HepG2 (cell line): ENCODE measurements around the gene TAAR9. TPM values are rescaled to one million over a fixed set of nuclear protein-coding genes. Genes with fewer than 3 reads are reported as not detected.

Experiments used
- ARNT2 ChIP-seq: sonication (generic); formaldehyde crosslinking; IDR thresholded peaks from 2 replicates; pipeline ENCODE4 v1.8.0; 2022; ENCODE audit warnings: mild to moderate bottlenecking, low read depth, missing genetic modification reagents, moderate library complexity
- ELF4 ChIP-seq: sonication (generic); formaldehyde crosslinking; IDR thresholded peaks from 2 replicates; pipeline ENCODE4 v1.5.0; 2020; ENCODE audit warnings: missing genetic modification reagents, mild to moderate bottlenecking, moderate library complexity, borderline replicate concordance
- MEIS2 ChIP-seq: sonication (generic); formaldehyde crosslinking; IDR thresholded peaks from 2 replicates; pipeline ENCODE4 v1.9.0; 2021; ENCODE audit warnings: mild to moderate bottlenecking, missing genetic modification reagents
- MXI1 ChIP-seq: IDR thresholded peaks from 3 replicates; pipeline ENCODE4 v1.6.1; 2012; ENCODE audit warnings: low read depth, low read length, inconsistent platforms, borderline replicate concordance
- PAX8 ChIP-seq: sonication (generic); formaldehyde crosslinking; IDR thresholded peaks from 2 replicates; pipeline ENCODE4 v1.8.0; 2022; ENCODE audit warnings: mild to moderate bottlenecking, missing genetic modification reagents, borderline replicate concordance
- PHF8 ChIP-seq: sonication (generic); formaldehyde crosslinking; IDR thresholded peaks from 2 replicates; pipeline ENCODE4 v1.5.0; 2020; ENCODE audit warnings: missing genetic modification reagents
- SP4 ChIP-seq: sonication (generic); formaldehyde crosslinking; IDR thresholded peaks from 2 replicates; pipeline ENCODE4 v1.8.1; 2023; ENCODE audit warnings: mild to moderate bottlenecking, missing genetic modification reagents
- TARDBP ChIP-seq: sonication (generic); formaldehyde crosslinking; IDR thresholded peaks from 2 replicates; pipeline ENCODE4 v1.8.0; 2022; ENCODE audit warnings: mild to moderate bottlenecking, missing genetic modification reagents
- ZBTB8A ChIP-seq: sonication (generic); formaldehyde crosslinking; IDR thresholded peaks from 2 replicates; pipeline ENCODE4 v1.4.0; 2020; ENCODE audit warnings: mild to moderate bottlenecking, low read depth, missing genetic modification reagents, borderline replicate concordance
- ZNF430 ChIP-seq: sonication (generic); formaldehyde crosslinking; IDR thresholded peaks from 2 replicates; pipeline ENCODE4 v1.9.0; 2021; ENCODE audit warnings: mild to moderate bottlenecking, missing genetic modification reagents
- ZNF432 ChIP-seq: sonication (generic); formaldehyde crosslinking; IDR thresholded peaks from 2 replicates; pipeline ENCODE4 v1.5.0; 2020; ENCODE audit warnings: missing genetic modification reagents, mild to moderate bottlenecking, borderline replicate concordance
- ZNF660 ChIP-seq: sonication (generic); formaldehyde crosslinking; IDR thresholded peaks from 2 replicates; pipeline ENCODE4 v1.5.1; 2020; ENCODE audit warnings: mild to moderate bottlenecking, low read depth, missing genetic modification reagents, borderline replicate concordance
- ZNF83 ChIP-seq: sonication (generic); formaldehyde crosslinking; IDR thresholded peaks from 2 replicates; pipeline ENCODE4 v1.4.0; 2020; ENCODE audit warnings: missing genetic modification reagents, mild to moderate bottlenecking, borderline replicate concordance
- polyA plus RNA-seq, 8 experiments: library from polyadenylated mRNA; depleted of rRNA in 3 of 8; stranded (reverse) in 7 of 8; unstranded in 1 of 8; fragments of >200 nt; fragmentation: Illumina TruSeq in 4 of 8; extraction: Trizol in 4 of 8; gene quantifications; 2 replicates each; pipeline versions ENCODE4 v1.2.1 to v1.2.3, GENCODE V29; 2011 to 2016; ENCODE audit warnings: low read depth in 4 of 8, missing spikeins in 1 of 8, mixed read lengths in 1 of 8; ENCODE audit not compliant: insufficient read depth in 1 of 8
- total RNA-seq, 5 experiments: library from RNA; depleted of rRNA; stranded (reverse); fragments of >200 nt; fragmentation: Illumina TruSeq; extraction: Trizol; gene quantifications; 2 replicates each; pipeline ENCODE4 v1.2.3, GENCODE V29; 2016; ENCODE audit warnings: low read depth in 1 of 5
- TF ChIP-seq, protein P1 (sequence below): sonication (generic); formaldehyde crosslinking; IDR thresholded peaks from one replicate; pipeline ENCODE4 v1.5.1; 2020; ENCODE audit warnings: mild to moderate bottlenecking, missing genetic modification reagents; ENCODE audit errors: not compliant biosample characterization
- TF ChIP-seq, protein P2 (sequence below): sonication (generic); formaldehyde crosslinking; conservative IDR thresholded peaks from 2 replicates; pipeline ENCODE4 v1.8.0; 2022; ENCODE audit warnings: low read depth, missing genetic modification reagents
- TF ChIP-seq, protein P3 (sequence below): IDR thresholded peaks from 2 replicates; pipeline ENCODE4 v1.6.1; 2016; ENCODE audit warnings: missing compliant biosample characterization, missing genetic modification reagents, borderline replicate concordance

The TAAR9 gene
- total and polyA plus RNA-seq, 2 of the 13 experiments (the other 11 are each of a cell fraction or from before 2014, with no cell fraction given) = 0.07 TPM; not detected in 1

DNA sequence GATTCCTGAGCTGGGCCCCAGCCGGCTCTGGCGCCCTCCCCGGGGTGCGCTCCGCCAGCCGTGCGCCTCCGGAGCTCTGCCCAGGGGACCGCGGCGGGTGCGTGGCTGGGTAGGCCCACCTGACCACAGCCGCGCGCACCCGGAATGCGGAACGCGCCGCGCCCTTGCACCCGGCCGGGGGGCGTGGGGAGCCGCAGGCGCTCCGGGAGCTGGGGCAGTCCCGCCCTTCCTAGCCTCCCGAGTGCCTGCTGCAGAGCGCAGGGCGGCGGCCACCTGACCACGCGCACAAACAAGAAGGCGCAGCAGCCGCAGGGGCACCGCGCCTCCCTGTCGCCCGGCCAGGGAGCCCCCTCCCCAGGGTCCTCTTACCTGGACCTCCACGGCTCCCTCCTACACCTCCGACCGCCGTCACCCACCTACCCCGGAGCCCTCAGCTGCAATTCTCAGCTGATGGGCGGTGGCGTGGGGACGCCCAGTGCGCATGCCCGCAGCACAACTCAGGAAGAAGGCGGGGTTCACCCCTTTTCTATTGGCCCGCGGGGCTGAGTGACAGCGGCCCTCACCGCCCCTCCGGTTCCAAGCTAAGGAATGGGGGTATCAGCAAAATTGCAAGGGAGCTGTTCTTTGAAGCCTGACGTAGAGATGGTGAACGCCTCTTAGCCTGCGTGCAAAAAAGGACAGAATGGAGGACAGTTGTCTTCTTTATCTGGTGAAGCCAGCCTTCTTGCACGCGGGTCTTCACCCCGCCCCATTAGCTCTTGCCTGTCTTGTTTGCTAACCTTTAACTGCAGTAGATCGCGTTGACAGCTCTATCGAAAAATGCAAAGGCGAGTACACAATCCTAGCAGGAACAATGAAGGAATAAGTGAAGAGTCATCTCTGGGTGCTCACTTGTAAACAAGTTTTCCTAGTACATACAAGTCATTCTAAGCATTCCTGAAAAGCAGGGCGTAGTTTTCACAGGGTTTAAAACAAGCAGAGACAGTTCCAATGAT, 25.1 kb upstream of the TAAR9 start, which contains the start of gene STX7 (continued):
- TF ChIP-seq, protein P1, sequence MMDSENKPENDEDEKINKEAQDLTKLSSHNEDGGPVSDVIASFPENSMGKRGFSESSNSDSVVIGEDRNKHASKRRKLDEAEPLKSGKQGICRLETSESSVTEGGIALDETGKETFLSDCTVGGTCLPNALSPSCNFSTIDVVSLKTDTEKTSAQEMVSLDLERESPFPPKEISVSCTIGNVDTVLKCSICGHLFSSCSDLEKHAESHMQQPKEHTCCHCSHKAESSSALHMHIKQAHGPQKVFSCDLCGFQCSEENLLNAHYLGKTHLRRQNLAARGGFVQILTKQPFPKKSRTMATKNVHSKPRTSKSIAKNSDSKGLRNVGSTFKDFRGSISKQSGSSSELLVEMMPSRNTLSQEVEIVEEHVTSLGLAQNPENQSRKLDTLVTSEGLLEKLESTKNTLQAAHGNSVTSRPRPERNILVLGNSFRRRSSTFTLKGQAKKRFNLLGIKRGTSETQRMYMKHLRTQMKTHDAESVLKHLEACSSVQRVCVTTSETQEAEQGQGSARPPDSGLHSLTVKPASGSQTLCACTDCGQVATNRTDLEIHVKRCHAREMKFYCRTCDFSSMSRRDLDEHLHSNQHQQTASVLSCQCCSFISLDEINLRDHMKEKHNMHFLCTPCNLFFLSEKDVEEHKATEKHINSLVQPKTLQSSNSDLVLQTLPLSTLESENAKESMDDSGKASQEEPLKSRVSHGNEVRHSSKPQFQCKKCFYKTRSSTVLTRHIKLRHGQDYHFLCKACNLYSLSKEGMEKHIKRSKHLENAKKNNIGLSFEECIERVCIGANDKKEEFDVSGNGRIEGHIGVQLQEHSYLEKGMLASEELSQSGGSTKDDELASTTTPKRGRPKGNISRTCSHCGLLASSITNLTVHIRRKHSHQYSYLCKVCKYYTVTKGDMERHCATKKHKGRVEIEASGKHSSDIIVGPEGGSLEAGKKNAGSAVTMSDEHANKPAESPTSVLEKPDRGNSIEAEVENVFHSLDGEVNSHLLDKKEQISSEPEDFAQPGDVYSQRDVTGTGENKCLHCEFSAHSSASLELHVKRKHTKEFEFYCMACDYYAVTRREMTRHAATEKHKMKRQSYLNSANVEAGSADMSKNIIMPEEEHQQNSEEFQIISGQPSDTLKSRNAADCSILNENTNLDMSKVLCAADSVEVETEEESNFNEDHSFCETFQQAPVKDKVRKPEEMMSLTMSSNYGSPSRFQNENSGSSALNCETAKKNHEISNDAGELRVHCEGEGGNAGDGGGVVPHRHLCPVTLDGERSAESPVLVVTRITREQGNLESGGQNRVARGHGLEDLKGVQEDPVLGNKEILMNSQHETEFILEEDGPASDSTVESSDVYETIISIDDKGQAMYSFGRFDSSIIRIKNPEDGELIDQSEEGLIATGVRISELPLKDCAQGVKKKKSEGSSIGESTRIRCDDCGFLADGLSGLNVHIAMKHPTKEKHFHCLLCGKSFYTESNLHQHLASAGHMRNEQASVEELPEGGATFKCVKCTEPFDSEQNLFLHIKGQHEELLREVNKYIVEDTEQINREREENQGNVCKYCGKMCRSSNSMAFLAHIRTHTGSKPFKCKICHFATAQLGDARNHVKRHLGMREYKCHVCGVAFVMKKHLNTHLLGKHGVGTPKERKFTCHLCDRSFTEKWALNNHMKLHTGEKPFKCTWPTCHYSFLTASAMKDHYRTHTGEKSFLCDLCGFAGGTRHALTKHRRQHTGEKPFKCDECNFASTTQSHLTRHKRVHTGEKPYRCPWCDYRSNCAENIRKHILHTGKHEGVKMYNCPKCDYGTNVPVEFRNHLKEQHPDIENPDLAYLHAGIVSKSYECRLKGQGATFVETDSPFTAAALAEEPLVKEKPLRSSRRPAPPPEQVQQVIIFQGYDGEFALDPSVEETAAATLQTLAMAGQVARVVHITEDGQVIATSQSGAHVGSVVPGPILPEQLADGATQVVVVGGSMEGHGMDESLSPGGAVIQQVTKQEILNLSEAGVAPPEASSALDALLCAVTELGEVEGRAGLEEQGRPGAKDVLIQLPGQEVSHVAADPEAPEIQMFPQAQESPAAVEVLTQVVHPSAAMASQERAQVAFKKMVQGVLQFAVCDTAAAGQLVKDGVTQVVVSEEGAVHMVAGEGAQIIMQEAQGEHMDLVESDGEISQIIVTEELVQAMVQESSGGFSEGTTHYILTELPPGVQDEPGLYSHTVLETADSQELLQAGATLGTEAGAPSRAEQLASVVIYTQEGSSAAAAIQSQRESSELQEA (CRISPR knock-in tag) = peak; percentile 78
- TF ChIP-seq, protein P2, sequence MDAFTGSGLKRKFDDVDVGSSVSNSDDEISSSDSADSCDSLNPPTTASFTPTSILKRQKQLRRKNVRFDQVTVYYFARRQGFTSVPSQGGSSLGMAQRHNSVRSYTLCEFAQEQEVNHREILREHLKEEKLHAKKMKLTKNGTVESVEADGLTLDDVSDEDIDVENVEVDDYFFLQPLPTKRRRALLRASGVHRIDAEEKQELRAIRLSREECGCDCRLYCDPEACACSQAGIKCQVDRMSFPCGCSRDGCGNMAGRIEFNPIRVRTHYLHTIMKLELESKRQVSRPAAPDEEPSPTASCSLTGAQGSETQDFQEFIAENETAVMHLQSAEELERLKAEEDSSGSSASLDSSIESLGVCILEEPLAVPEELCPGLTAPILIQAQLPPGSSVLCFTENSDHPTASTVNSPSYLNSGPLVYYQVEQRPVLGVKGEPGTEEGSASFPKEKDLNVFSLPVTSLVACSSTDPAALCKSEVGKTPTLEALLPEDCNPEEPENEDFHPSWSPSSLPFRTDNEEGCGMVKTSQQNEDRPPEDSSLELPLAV = no peak
- TF ChIP-seq MXI1 (peak; percentile 67; the same call in 2 of the 3 replicates), ZNF432 (CRISPR knock-in tag) (no peak), ARNT2 (CRISPR knock-in tag) (peak; percentile 91), SP4 (CRISPR knock-in tag) (peak; percentile 100), PHF8 (CRISPR knock-in tag) (peak; percentile 92), ELF4 (CRISPR knock-in tag) (peak; percentile 76; the same call in 1 of the 2 replicates), TARDBP (peak; percentile 94), ZNF83 (peak; percentile 87; the same call in 1 of the 2 replicates), ZBTB8A (CRISPR knock-in tag) (no peak; the same call in 1 of the 2 replicates), MEIS2 (CRISPR knock-in tag) (peak; percentile 71), ZNF660 (CRISPR knock-in tag) (no peak), PAX8 (CRISPR knock-in tag) (no peak; the same call in 1 of the 2 replicates), ZNF430 (CRISPR knock-in tag) (peak; percentile 96)
- TF ChIP-seq, protein P3, sequence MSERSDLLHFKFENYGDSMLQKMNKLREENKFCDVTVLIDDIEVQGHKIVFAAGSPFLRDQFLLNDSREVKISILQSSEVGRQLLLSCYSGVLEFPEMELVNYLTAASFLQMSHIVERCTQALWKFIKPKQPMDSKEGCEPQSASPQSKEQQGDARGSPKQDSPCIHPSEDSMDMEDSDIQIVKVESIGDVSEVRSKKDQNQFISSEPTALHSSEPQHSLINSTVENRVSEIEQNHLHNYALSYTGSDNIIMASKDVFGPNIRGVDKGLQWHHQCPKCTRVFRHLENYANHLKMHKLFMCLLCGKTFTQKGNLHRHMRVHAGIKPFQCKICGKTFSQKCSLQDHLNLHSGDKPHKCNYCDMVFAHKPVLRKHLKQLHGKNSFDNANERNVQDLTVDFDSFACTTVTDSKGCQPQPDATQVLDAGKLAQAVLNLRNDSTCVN (CRISPR knock-in tag) = peak; percentile 56
